HepG2 (cell line): ENCODE results near the gene AKIP1. TPM values are rescaled to one million over a fixed set of nuclear protein-coding genes. Genes with fewer than 3 reads are reported as not detected.
A peak's percentile ranks its signal among the peaks of the same experiment; 100 is the strongest.

ENCODE experiments used
- ATF7-NPFF ChIP-seq: sonication (generic); formaldehyde crosslinking; IDR thresholded peaks from 2 replicates; pipeline ENCODE4 v1.8.1; 2023; ENCODE audit warnings: mild to moderate bottlenecking, low read depth, missing genetic modification reagents, moderate library complexity
- CTCF ChIP-seq: sonication (generic); formaldehyde crosslinking; IDR thresholded peaks from 2 replicates; pipeline ENCODE4 v1.5.0; 2020; ENCODE audit warnings: mild to moderate bottlenecking, missing genetic modification reagents, moderate library complexity
- HIVEP1 ChIP-seq: sonication (generic); formaldehyde crosslinking; IDR thresholded peaks from 2 replicates; pipeline ENCODE4 v1.4.0; 2020; ENCODE audit warnings: mild to moderate bottlenecking, missing genetic modification reagents
- KLF6 ChIP-seq: IDR thresholded peaks from 2 replicates; pipeline ENCODE4 v1.8.0; 2016; ENCODE audit warnings: missing biosample characterization, missing genetic modification reagents
- NPAS2 ChIP-seq: sonication (generic); formaldehyde crosslinking; IDR thresholded peaks from 2 replicates; pipeline ENCODE4 v1.8.0; 2022; ENCODE audit warnings: mild to moderate bottlenecking, missing genetic modification reagents, borderline replicate concordance
- POGK ChIP-seq: sonication (generic); formaldehyde crosslinking; conservative IDR thresholded peaks from 2 replicates; pipeline ENCODE4 v1.8.0; 2022; ENCODE audit warnings: mild to moderate bottlenecking, moderate library complexity, missing genetic modification reagents
- PTBP1 ChIP-seq: fragments of 200-400 bp; formaldehyde crosslinking; IDR thresholded peaks from 2 replicates; pipeline ENCODE4 v1.6.1; 2018; ENCODE audit warnings: low read length, low read depth; ENCODE audit not compliant: poor library complexity, severe bottlenecking
- RBM22 ChIP-seq: fragments of 200-400 bp; formaldehyde crosslinking; optimal IDR thresholded peaks from 2 replicates; pipeline ENCODE3; 2017; ENCODE audit warnings: mild to moderate bottlenecking, low read length, moderate library complexity
- RORA ChIP-seq: sonication (generic); formaldehyde crosslinking; IDR thresholded peaks from 2 replicates; pipeline ENCODE4 v1.5.0; 2020; ENCODE audit warnings: mild to moderate bottlenecking, missing genetic modification reagents, moderate library complexity
- SMAD3 ChIP-seq: sonication (generic); formaldehyde crosslinking; IDR thresholded peaks from 2 replicates; pipeline ENCODE4 v1.4.0; 2020; ENCODE audit warnings: missing genetic modification reagents
- THAP11 ChIP-seq: IDR thresholded peaks from 2 replicates; pipeline ENCODE4 v1.6.1; 2016; ENCODE audit warnings: missing biosample characterization, missing genetic modification reagents
- ZNF264 ChIP-seq: sonication (generic); formaldehyde crosslinking; IDR thresholded peaks from 2 replicates; pipeline ENCODE4 v1.4.0; 2020; ENCODE audit warnings: missing genetic modification reagents
- ZNF468 ChIP-seq: sonication (generic); formaldehyde crosslinking; IDR thresholded peaks from 2 replicates; pipeline ENCODE4 v1.8.0; 2022; ENCODE audit warnings: mild to moderate bottlenecking, moderate library complexity, missing genetic modification reagents
- ZSCAN22 ChIP-seq: sonication (generic); formaldehyde crosslinking; IDR thresholded peaks from 2 replicates; pipeline ENCODE4 v1.4.0; 2020; ENCODE audit warnings: mild to moderate bottlenecking, missing genetic modification reagents
- polyA plus RNA-seq, 8 experiments: library from polyadenylated mRNA; depleted of rRNA in 3 of 8; stranded (reverse) in 7 of 8; unstranded in 1 of 8; fragments of >200 nt; fragmentation: Illumina TruSeq in 4 of 8; extraction: Trizol in 4 of 8; gene quantifications; 2 replicates each; pipeline versions ENCODE4 v1.2.1 to v1.2.3, GENCODE V29; 2011 to 2016; ENCODE audit warnings: low read depth in 4 of 8, missing spikeins in 1 of 8, mixed read lengths in 1 of 8; ENCODE audit not compliant: insufficient read depth in 1 of 8
- total RNA-seq, 5 experiments: library from RNA; depleted of rRNA; stranded (reverse); fragments of >200 nt; fragmentation: Illumina TruSeq; extraction: Trizol; gene quantifications; 2 replicates each; pipeline ENCODE4 v1.2.3, GENCODE V29; 2016; ENCODE audit warnings: low read depth in 1 of 5
- TF ChIP-seq, protein P1 (sequence below): sonication (generic); formaldehyde crosslinking; IDR thresholded peaks from 2 replicates; pipeline ENCODE4 v1.4.0; 2020; ENCODE audit warnings: missing genetic modification reagents, mild to moderate bottlenecking, borderline replicate concordance
- TF ChIP-seq, protein P2 (sequence below): sonication (generic); formaldehyde crosslinking; IDR thresholded peaks from 2 replicates; pipeline ENCODE4 v1.8.1; 2023; ENCODE audit warnings: mild to moderate bottlenecking, inconsistent platforms, moderate library complexity, missing genetic modification reagents, borderline replicate concordance

The AKIP1 gene
- total and polyA plus RNA-seq, 2 of the 13 experiments (the other 11 are each of a cell fraction or from before 2014, with no cell fraction given): 10.0 to 20.3 TPM

DNA sequence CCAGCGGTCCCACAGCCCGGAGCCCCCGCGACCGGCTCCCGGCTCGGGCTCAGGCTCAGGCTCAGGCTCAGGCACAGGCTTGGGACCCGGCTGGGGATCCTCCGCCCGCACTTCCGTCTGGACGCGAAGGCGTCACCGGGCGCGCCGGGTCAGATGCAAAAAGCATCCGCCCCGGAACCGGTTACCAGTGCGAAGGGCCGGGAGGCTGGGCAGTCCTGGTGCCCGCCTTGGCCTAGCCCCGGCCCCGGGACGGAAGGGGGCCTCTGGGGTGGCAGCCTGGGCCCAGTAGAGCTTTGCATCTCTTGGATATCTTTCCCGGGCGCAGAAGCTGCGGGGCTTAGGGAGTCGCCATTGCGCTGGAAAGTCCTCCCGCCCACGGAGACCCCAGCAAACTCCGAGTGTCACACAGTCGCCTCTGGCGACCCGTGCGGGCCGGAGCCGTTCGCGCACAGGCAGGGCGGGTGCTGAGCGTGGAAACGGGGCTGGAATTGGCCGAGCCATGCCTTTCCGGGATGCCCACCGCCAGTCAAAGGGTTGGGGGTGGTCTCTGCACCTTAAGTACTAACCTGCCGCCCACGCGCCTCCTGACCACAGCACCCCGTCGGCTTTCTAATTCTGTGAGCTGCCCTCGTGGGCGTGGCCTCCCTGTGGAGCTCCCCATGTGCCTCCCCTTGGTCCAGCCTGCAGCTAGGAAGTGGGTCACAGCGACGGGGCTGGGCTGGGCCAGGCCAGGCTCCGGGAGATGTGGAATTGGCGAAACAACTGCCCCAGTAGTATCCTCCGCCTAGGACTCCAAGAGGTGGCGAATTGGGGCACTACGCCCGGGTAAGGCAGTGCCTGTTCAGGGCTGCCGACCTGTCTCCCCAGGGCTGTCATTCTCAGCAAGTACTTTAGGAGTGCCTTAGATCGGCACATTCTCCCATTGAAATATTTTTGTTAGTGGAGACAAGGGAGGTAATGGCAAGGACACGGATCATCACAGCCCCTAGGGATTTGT lies 53.6 kb downstream of the AKIP1 start, which contains the start of gene TMEM9B (continued):
- peak; percentile 73; the same call in 1 of the 2 replicates for TF ChIP-seq POGK
- no peak for TF ChIP-seq PTBP1
- peak; percentile 25; the same call in 1 of the 2 replicates for TF ChIP-seq ATF7-NPFF
- TF ChIP-seq RBM22: no peak
- TF ChIP-seq, protein P1, sequence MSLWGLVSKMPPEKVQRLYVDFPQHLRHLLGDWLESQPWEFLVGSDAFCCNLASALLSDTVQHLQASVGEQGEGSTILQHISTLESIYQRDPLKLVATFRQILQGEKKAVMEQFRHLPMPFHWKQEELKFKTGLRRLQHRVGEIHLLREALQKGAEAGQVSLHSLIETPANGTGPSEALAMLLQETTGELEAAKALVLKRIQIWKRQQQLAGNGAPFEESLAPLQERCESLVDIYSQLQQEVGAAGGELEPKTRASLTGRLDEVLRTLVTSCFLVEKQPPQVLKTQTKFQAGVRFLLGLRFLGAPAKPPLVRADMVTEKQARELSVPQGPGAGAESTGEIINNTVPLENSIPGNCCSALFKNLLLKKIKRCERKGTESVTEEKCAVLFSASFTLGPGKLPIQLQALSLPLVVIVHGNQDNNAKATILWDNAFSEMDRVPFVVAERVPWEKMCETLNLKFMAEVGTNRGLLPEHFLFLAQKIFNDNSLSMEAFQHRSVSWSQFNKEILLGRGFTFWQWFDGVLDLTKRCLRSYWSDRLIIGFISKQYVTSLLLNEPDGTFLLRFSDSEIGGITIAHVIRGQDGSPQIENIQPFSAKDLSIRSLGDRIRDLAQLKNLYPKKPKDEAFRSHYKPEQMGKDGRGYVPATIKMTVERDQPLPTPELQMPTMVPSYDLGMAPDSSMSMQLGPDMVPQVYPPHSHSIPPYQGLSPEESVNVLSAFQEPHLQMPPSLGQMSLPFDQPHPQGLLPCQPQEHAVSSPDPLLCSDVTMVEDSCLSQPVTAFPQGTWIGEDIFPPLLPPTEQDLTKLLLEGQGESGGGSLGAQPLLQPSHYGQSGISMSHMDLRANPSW (CRISPR knock-in tag): peak; percentile 78; the same call in 1 of the 2 replicates
- TF ChIP-seq ZSCAN22 (CRISPR knock-in tag): no peak
- TF ChIP-seq ZNF264 (CRISPR knock-in tag): peak; percentile 19; the same call in 1 of the 2 replicates
- TF ChIP-seq KLF6: peak; percentile 67; the same call in 1 of the 2 replicates
- TF ChIP-seq HIVEP1 (CRISPR knock-in tag): 0 out of 2 replicates have a peak, but pooled peaks have one; percentile 9
- TF ChIP-seq THAP11 (CRISPR knock-in tag): peak; percentile 89
- TF ChIP-seq SMAD3 (CRISPR knock-in tag): peak; percentile 16; the same call in 1 of the 2 replicates
- peak; percentile 95; the same call in 1 of the 2 replicates for TF ChIP-seq ZNF468 (CRISPR knock-in tag)
- TF ChIP-seq NPAS2 (CRISPR knock-in tag): no peak
- TF ChIP-seq CTCF (CRISPR knock-in tag): 0 out of 2 replicates have a peak, but pooled peaks have one; percentile 16
- TF ChIP-seq, protein P2, sequence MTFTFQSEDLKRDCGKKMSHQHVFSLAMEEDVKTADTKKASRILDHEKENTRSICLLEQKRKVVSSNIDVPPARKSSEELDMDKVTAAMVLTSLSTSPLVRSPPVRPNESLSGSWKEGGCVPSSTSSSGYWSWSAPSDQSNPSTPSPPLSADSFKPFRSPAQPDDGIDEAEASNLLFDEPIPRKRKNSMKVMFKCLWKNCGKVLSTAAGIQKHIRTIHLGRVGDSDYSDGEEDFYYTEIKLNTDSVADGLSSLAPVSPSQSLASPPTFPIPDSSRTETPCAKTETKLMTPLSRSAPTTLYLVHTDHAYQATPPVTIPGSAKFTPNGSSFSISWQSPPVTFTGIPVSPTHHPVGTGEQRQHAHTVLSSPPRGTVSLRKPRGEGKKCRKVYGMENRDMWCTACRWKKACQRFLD (CRISPR knock-in tag): peak; percentile 65
- TF ChIP-seq RORA: no peak; the same call in 1 of the 2 replicates
